ENCODE measurements around the gene TMEM187. TPM values are rescaled to one million over a fixed set of nuclear protein-coding genes. Genes with fewer than 3 reads are reported as not detected.

The TMEM187 gene
- total and polyA plus RNA-seq, 2 of the 4 experiments (the other 2 are of a cell fraction): 3.4 to 6.2 TPM

DNA sequence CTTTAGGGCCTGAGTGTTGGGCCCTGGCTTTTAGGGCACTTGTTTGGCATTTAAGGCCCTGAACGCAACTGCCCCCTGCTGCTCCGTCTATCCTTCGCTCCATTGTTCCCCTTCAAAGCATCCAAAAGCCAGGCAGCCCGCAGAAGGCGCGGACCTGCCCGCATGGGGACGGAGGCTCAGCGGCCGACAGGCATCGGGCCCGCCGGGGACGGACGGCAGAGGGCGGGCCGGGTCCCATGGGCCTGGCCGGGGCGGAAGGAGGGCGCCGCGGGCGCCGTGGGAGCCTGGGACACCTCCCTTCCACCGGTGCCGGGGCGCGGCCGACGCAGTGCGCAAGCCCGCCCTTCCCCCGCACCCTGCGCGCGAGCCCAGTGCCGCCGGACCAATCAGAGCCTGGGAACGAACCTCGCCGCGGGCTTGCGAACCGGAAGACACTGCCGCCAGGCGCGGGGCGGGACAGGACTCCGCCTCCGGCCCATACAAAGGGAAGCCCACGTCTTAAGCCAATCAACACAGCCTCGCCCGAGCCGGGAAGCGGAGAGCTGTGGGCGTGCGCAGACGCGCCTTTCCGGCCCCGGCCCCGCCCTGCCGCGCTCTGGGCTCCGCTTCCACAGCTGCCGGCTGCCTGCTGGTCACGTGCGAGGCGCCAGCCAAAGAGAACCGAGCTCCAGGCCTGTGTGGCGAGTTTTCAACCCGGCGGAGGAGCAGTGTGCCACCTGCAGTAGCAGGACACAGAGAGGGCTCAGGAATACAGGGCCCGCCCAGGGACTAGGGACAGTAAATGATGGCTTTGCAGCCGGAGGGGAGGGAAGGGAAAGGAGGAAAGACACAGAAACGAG, 44.4 kb upstream of the TMEM187 start:
- H4K5ac ChIP-seq (ENCODE audit: low read depth, low read length): peak overlapping the region; percentile 82
- in situ Hi-C loops (cut with MboI; ENCODE audit: low sequenced_read_pairs): no loop called here

More for the DNA sequence above, 44.4 kb upstream of the TMEM187 start:
- Histone ChIP-seq H3K23ac (ENCODE audit: low read depth, low read length) (peak overlapping the region; percentile 79), H3K4me1 (ENCODE audit: control insufficient read depth, insufficient read depth, low read length) (peaks cover 2% of the 10 kb centered on the region), H4K91ac (ENCODE audit: insufficient read depth, low read depth, low read length) (peak overlapping the region; percentile 73), H3K56ac (ENCODE audit: extremely low read depth, insufficient read depth, low read length) (peak overlapping the region; percentile 63), H2AK9ac (replicated peaks; ENCODE audit: low read depth, low read length, poor library complexity) (peak overlapping the region; percentile 97), H4K8ac (ENCODE audit: low read depth in 2 of 2, low read length in 2 of 2) (peak overlapping the region; percentile 67 to 97), H2AK5ac (ENCODE audit: low read depth, low read length) (peak overlapping the region; percentile 94), H3K36me3 (ENCODE audit: control insufficient read depth, insufficient read depth, low read length) (peaks cover 23% of the 10 kb centered on the region), H2BK20ac (ENCODE audit: low read depth, low read length) (no peak overlapping the region), H3K27me3 (ENCODE audit: control insufficient read depth, insufficient read depth, low read length) (no peaks in the 10 kb centered on the region; the same call in 1 of the 2 replicates), H3K9ac (ENCODE audit: low read depth, low read length) (peak overlapping the region; percentile 94), H3K18ac (ENCODE audit: low read depth, low read length) (peak overlapping the region; percentile 16), H3K4me2 (ENCODE audit: low read depth, low read length) (peak overlapping the region; percentile 88), H3K27ac (ENCODE audit: insufficient read depth, low read length) (peak overlapping the region; percentile 97), H3K4me3 (ENCODE audit: insufficient read depth, low read depth, low read length) (peak overlapping the region; percentile 82), H2BK5ac (ENCODE audit: low read depth, low read length, poor library complexity, severe bottlenecking) (peak overlapping the region; percentile 90), H3K79me1 (ENCODE audit: low read depth in 1 of 2, low read length in 2 of 2) (peaks cover 2 to 7% of the 10 kb centered on the region in 2 experiments; a peak in 2 of 4 replicates), H3K4ac (ENCODE audit: low read depth, low read length) (peak overlapping the region; percentile 95), H3K14ac (replicated peaks; ENCODE audit: low read depth, low read length) (peak overlapping the region; percentile 74), H4K20me1 (ENCODE audit: insufficient read depth, low read length) (peaks cover 10% of the 10 kb centered on the region), H2BK120ac (ENCODE audit: low read depth, low read length) (peak overlapping the region; percentile 7; the same call in 1 of the 2 replicates), H2AFZ (replicated peaks; ENCODE audit: low read length, poor library complexity) (peak overlapping the region; percentile 90), H2BK15ac (ENCODE audit: low read depth, low read length) (no peak overlapping the region), H3K9me1 (ENCODE audit: insufficient read depth, low read length) (no peaks in the 10 kb centered on the region; the same call in 1 of the 2 replicates), H3K9me3 (ENCODE audit: control insufficient read depth, insufficient read depth, low read length) (no peaks in the 10 kb centered on the region)
- peak; percentile 94 for ATAC-seq (ENCODE audit: low read depth)
- ChIA-PET POLR2A (ENCODE audit: unreplicated experiment) (interaction anchor here (0.9 kb wide), 1 partner anchor 135 kb away, joined by 3 read pairs; no protein-coding TSS in a partner anchor), CTCF (interaction anchor here (0.6 kb wide), 1 partner anchor 194 kb away, joined by 3 read pairs; no protein-coding TSS in a partner anchor)
- dilution Hi-C loops (cut with HindIII; ENCODE audit: low sequenced_read_pairs, unreplicated experiment): no loop called here
- TF ChIP-seq FOS (IDR thresholded peaks at IDR 0.05; ENCODE audit: low read depth, low read length) (no peak), RAD21 (IDR thresholded peaks at IDR 0.05; ENCODE audit: low read length) (0 out of 2 replicates have a peak, but pooled peaks have one; percentile 7), BHLHE40 (IDR thresholded peaks at IDR 0.05; ENCODE audit: low read depth, low read length) (peak; percentile 78), POLR2A (IDR thresholded peaks at IDR 0.05; ENCODE audit: low read depth, low read length) (peak; percentile 65)
- TF ChIP-seq, protein P1, sequence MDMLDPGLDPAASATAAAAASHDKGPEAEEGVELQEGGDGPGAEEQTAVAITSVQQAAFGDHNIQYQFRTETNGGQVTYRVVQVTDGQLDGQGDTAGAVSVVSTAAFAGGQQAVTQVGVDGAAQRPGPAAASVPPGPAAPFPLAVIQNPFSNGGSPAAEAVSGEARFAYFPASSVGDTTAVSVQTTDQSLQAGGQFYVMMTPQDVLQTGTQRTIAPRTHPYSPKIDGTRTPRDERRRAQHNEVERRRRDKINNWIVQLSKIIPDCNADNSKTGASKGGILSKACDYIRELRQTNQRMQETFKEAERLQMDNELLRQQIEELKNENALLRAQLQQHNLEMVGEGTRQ (IDR thresholded peaks at IDR 0.05; ENCODE audit: low read depth, low read length): peak; percentile 93
- 32% methylated on average over 41 of the region's 76 CpGs; no CpG with 5 or more reads in 1 of the 2 experiments for WGBS, 2 experiments (ENCODE audit: extremely low coverage in 2 of 2, insufficient read length in 1 of 2)
- peak; percentile 98 for DNase-seq
- BruUV-seq (replicated peaks): no TSS peak
- intact Hi-C loops (cut with micrococcal nuclease): loop anchor here (5.0 kb wide), 1 partner anchor 136 kb away; the partner anchor contains the start of genes IDH3G and SSR4

Data from IMR-90 (cell line).